ENCODE data around the gene ANKRD2. TPM values are rescaled to one million over a fixed set of nuclear protein-coding genes. Genes with fewer than 3 reads are reported as not detected.

The ANKRD2 gene
- total and polyA plus RNA-seq, 2 donors (not counting 3 experiments of a cell fraction or from before 2014, with no cell fraction given) = 1.6 to 1.8 TPM

DNA sequence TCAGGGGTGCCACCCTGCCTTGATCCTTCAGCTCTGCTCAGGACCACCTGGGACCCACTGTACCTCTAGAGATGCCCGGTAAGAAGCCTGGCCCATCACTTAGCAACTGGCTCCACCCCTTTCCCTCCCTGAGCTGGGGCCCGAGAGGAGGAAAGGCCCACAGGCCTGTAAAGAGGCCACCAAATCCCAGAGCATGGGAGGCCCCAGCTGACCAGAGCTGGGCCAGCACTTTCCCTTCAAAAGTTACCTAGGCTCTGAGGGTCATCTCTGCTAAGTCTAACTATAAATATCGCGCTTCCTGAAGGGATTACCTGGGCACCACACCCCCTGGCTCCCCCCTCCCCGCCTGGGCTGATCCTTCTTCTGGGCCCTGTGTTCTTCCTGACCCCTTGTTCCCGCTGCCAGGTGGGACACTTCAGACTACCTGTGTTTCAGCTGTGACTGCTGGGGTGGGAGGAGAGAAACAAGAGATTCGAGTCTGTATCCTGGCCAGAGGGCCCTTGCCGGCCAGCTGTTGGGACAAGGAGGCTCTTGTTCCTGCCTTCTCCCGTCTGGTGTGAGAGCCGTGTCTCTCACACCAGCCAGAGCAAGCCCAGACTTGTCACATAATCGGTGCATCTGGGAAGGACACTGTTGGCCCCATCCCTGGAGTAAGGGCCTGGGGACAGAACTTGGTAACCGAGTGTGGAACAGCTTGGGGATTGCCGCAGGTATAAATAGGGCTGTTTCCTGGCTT, 22.8 kb upstream of the ANKRD2 start:
- H3K9me1 ChIP-seq (replicated peaks; ENCODE audit: control insufficient read depth, extremely low read depth, insufficient read depth, low read length) = no peaks in the 10 kb centered on the region
- H4K20me1 ChIP-seq (replicated peaks; ENCODE audit: control insufficient read depth, extremely low read depth, insufficient read depth, low read length) = no peaks in the 10 kb centered on the region
- ChIA-PET POLR2A (no interaction called here), CTCF (interaction anchor here (0.7 to 6.6 kb wide), 4 partner anchors 16 to 85 kb away, joined by 3 to 159 read pairs (median 4); partner anchors contain the start of gene ANKRD2)
- peaks cover 0 to 2% of the 10 kb centered on the region in 2 experiments for H3K36me3 ChIP-seq (ENCODE audit: control insufficient read depth in 2 of 2, extremely low read depth in 1 of 2, insufficient read depth in 2 of 2, low read length in 2 of 2)
- no peak overlapping the region for H3K4me3 ChIP-seq (replicated peaks in 1 of 3; ENCODE audit: insufficient read depth in 1 of 3, low read depth in 1 of 3, low read length in 3 of 3)
- dilution Hi-C loops (cut with MboI; ENCODE audit: extremely low pct_ligation_motif_present, low sequenced_read_pairs) = no loop called here
- no peak overlapping the region for H3K27ac ChIP-seq (ENCODE audit: insufficient read depth, low read depth, low read length)
- no peaks in the 10 kb centered on the region for H3K27me3 ChIP-seq (ENCODE audit: control insufficient read depth in 2 of 2, insufficient read depth in 2 of 2, low read length in 2 of 2)
- no peak overlapping the region for H3K9ac ChIP-seq (replicated peaks; ENCODE audit: extremely low read depth, insufficient read depth, low read length)
- no peaks in the 10 kb centered on the region for H3K9me3 ChIP-seq (replicated peaks; ENCODE audit: control insufficient read depth, insufficient read depth, low read length)
- intact Hi-C loops (cut with micrococcal nuclease) = no loop called here
- no peak overlapping the region for H3K4me2 ChIP-seq (ENCODE audit: insufficient read depth, low read length)
- no peaks in the 10 kb centered on the region for H3K79me2 ChIP-seq (ENCODE audit: control insufficient read depth, insufficient read depth, low read length)
- TF ChIP-seq, protein P1, sequence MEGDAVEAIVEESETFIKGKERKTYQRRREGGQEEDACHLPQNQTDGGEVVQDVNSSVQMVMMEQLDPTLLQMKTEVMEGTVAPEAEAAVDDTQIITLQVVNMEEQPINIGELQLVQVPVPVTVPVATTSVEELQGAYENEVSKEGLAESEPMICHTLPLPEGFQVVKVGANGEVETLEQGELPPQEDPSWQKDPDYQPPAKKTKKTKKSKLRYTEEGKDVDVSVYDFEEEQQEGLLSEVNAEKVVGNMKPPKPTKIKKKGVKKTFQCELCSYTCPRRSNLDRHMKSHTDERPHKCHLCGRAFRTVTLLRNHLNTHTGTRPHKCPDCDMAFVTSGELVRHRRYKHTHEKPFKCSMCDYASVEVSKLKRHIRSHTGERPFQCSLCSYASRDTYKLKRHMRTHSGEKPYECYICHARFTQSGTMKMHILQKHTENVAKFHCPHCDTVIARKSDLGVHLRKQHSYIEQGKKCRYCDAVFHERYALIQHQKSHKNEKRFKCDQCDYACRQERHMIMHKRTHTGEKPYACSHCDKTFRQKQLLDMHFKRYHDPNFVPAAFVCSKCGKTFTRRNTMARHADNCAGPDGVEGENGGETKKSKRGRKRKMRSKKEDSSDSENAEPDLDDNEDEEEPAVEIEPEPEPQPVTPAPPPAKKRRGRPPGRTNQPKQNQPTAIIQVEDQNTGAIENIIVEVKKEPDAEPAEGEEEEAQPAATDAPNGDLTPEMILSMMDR (IDR thresholded peaks at IDR 0.05; ENCODE audit: extremely low read depth in 1 of 2, insufficient read depth in 1 of 2, low read depth in 1 of 2, low read length in 2 of 2) = no peak
- TF ChIP-seq FOS (IDR thresholded peaks at IDR 0.05; ENCODE audit: borderline replicate concordance, insufficient read depth, low read length) (no peak), EZH2 (IDR thresholded peaks at IDR 0.05; ENCODE audit: borderline replicate concordance, low read depth, low read length, severe bottlenecking) (no peak), JUN (IDR thresholded peaks at IDR 0.05; ENCODE audit: borderline replicate concordance, insufficient read depth, insufficient read length, low read depth) (no peak), MYC (IDR thresholded peaks at IDR 0.05; ENCODE audit: low read depth, low read length) (no peak), POLR2AphosphoS5 (IDR thresholded peaks at IDR 0.05; ENCODE audit: insufficient read depth, low read depth, low read length) (no peak), POLR2A (IDR thresholded peaks at IDR 0.05; ENCODE audit: low read depth, low read length) (no peak), GATA2 (IDR thresholded peaks at IDR 0.05; ENCODE audit: insufficient read depth, insufficient read length, low read depth, low read length) (no peak)
- TF ChIP-seq, protein P2, sequence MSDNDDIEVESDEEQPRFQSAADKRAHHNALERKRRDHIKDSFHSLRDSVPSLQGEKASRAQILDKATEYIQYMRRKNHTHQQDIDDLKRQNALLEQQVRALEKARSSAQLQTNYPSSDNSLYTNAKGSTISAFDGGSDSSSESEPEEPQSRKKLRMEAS (IDR thresholded peaks at IDR 0.05; ENCODE audit: insufficient read depth, insufficient read length) = no peak
- DNase-seq (ENCODE audit: low read depth, low spot score) (no peak), FAIRE-seq (no peak)
- no TSS peak for BruUV-seq (replicated peaks)
- H3K4me1 ChIP-seq (ENCODE audit: control insufficient read depth, extremely low read depth, insufficient read depth, low read length) = peaks cover 11% of the 10 kb centered on the region
- H2AFZ ChIP-seq (ENCODE audit: low read depth, low read length) = no peak overlapping the region

Measured in endothelial cell of umbilical vein (primary cell).